Fibroblast of lung (primary cell): ENCODE data around the gene CNTF. TPM values are rescaled to one million over a fixed set of nuclear protein-coding genes. Genes with fewer than 3 reads are reported as not detected.
A peak's percentile ranks its signal among the peaks of the same experiment; 100 is the strongest.

Experiments
- DNase-seq, 2 donors: peaks; one replicate each; pipeline versions ENCODE4 v3.0.0 to v3.0.0-alpha.2; 2010; ENCODE audit warnings: low read depth in 2 of 2
- H2AFZ ChIP-seq: 2 replicates; pipeline ENCODE4 v1.5.1; 2012; ENCODE audit warnings: low read length, control low read depth, inconsistent platforms
- H3K27ac ChIP-seq: 2 replicates; pipeline ENCODE4 v1.5.1; 2011; ENCODE audit warnings: low read length, control low read depth; ENCODE audit not compliant: insufficient read depth
- H3K27me3 ChIP-seq: 2 replicates; pipeline ENCODE4 v1.5.1; 2011; ENCODE audit warnings: mild to moderate bottlenecking, low read length; ENCODE audit not compliant: control insufficient read depth, insufficient read depth
- H3K36me3 ChIP-seq: 2 replicates; pipeline ENCODE4 v1.5.1; 2011; ENCODE audit warnings: low read length; ENCODE audit not compliant: control insufficient read depth, insufficient read depth
- H3K4me1 ChIP-seq: 2 replicates; pipeline ENCODE4 v1.5.1; 2011; ENCODE audit warnings: low read length; ENCODE audit not compliant: control insufficient read depth, insufficient read depth; ENCODE audit errors: extremely low read depth
- H3K4me2 ChIP-seq: 2 replicates; pipeline ENCODE4 v1.5.1; 2011; ENCODE audit warnings: low read length, control low read depth; ENCODE audit not compliant: insufficient read depth; ENCODE audit errors: extremely low read depth
- H3K4me3 ChIP-seq, 4 experiments: fragments of 200-600 bp in 1 of 4; sonication (generic) in 1 of 4; replicated peaks in 1 of 4; 2 replicates each; pipeline ENCODE4 v1.5.1; 2011 to 2016; ENCODE audit warnings: low read length in 4 of 4, low read depth in 3 of 4, mild to moderate bottlenecking in 3 of 4, control low read depth in 2 of 4, inconsistent platforms in 1 of 4, mixed read lengths in 1 of 4; ENCODE audit not compliant: insufficient read depth in 1 of 4; ENCODE audit errors: control extremely low read depth in 1 of 4
- H3K79me2 ChIP-seq: 2 replicates; pipeline ENCODE4 v1.5.1; 2012; ENCODE audit warnings: mild to moderate bottlenecking, low read length, inconsistent platforms; ENCODE audit not compliant: control insufficient read depth, insufficient read depth
- H3K9ac ChIP-seq: 2 replicates; pipeline ENCODE4 v1.5.1; 2011; ENCODE audit warnings: mild to moderate bottlenecking, low read length, control low read depth; ENCODE audit not compliant: insufficient read depth
- H3K9me3 ChIP-seq: 2 replicates; pipeline ENCODE4 v1.5.1; 2012; ENCODE audit warnings: low read depth, low read length; ENCODE audit not compliant: control insufficient read depth, insufficient read depth
- H4K20me1 ChIP-seq: 2 replicates; pipeline ENCODE4 v1.5.1; 2011; ENCODE audit warnings: low read length; ENCODE audit not compliant: control insufficient read depth, insufficient read depth; ENCODE audit errors: extremely low read depth
- CTCF ChIP-seq, 2 donors: IDR thresholded peaks in 1 of 2; conservative IDR thresholded peaks in 1 of 2; 1 replicate in 1 of 2; 2 replicates in 1 of 2; pipeline ENCODE4 v1.5.1; 2011 to 2012; ENCODE audit warnings: low read length in 2 of 2, control low read depth in 1 of 2, inconsistent platforms in 1 of 2, low read depth in 1 of 2, mild to moderate bottlenecking in 1 of 2
- EZH2 ChIP-seq: IDR thresholded peaks from 2 replicates; pipeline ENCODE4 v1.5.1; 2012; ENCODE audit warnings: low read length, control low read depth, mild to moderate bottlenecking; ENCODE audit errors: missing control alignments
- polyA plus RNA-seq, 2 donors: library from polyadenylated mRNA; depleted of rRNA in 1 of 2; stranded (reverse) in 1 of 2; unstranded in 1 of 2; fragments of >200 nt; gene quantifications; 2 replicates each; pipeline ENCODE4 v1.2.1, GENCODE V29; 2011 to 2012; ENCODE audit warnings: missing spikeins in 1 of 2
- total RNA-seq: library from RNA; depleted of rRNA; stranded (reverse); fragments of >200 nt; gene quantifications from 2 replicates; pipeline ENCODE4 v1.2.1, GENCODE V29; 2014

CNTF gene
- total and polyA plus RNA-seq, 2 donors (not counting 1 experiment from before 2014, with no cell fraction given), result 0.73 to 1.2 TPM

GRCh38 chr11:58579192-58580129, 43.0 kb upstream of the CNTF start:
- Histone ChIP-seq H3K9me3 (no peaks in the 10 kb centered on the region), H3K4me3 (peak overlapping the region; percentile 79 to 90 (median 88)), H3K27me3 (no peaks in the 10 kb centered on the region), H3K4me1 (peaks cover 19% of the 10 kb centered on the region), H3K4me2 (peak overlapping the region; percentile 93), H2AFZ (peak overlapping the region; percentile 70), H4K20me1 (no peaks in the 10 kb centered on the region), H3K79me2 (peaks cover 53% of the 10 kb centered on the region), H3K9ac (peak overlapping the region; percentile 97), H3K27ac (peak overlapping the region; percentile 95), H3K36me3 (no peaks in the 10 kb centered on the region)
- peak; percentile 60 to 74 for TF ChIP-seq CTCF (conservative IDR thresholded peaks at IDR 0.05 in 1 of 2, IDR thresholded peaks at IDR 0.05 in 1 of 2; ENCODE audit: low read depth in 1 of 2, low read length in 2 of 2)
- TF ChIP-seq EZH2, result no peak
- DNase-seq, result peak; percentile 89 to 92

GRCh38 chr11:58580311-58580710, 42.2 kb upstream of the CNTF start:
- Histone ChIP-seq H4K20me1 (no peaks in the 10 kb centered on the region), H3K36me3 (no peaks in the 10 kb centered on the region), H3K27ac (peak overlapping the region; percentile 95)

More at GRCh38 chr11:58580311-58580710, 42.2 kb upstream of the CNTF start:
- Histone ChIP-seq H3K4me1 (peaks cover 13% of the 10 kb centered on the region), H3K4me3 (peak overlapping the region; percentile 79 to 90 (median 88)), H3K27me3 (no peaks in the 10 kb centered on the region), H3K9me3 (no peaks in the 10 kb centered on the region), H3K4me2 (peak overlapping the region; percentile 93), H2AFZ (no peak overlapping the region), H3K9ac (peak overlapping the region; percentile 97), H3K79me2 (peaks cover 61% of the 10 kb centered on the region)
- TF ChIP-seq CTCF (conservative IDR thresholded peaks at IDR 0.05 in 1 of 2, IDR thresholded peaks at IDR 0.05 in 1 of 2; ENCODE audit: low read depth in 1 of 2, low read length in 2 of 2) (no peak), EZH2 (no peak)
- no peak for DNase-seq
